Tibial artery (tissue), 4 donors: ENCODE results near the gene CRYGA.

Experiments
- DNase-seq, 2 donors: peaks; one replicate each; pipeline ENCODE4 v3.0.0-alpha.2; 2019
- H3K27ac ChIP-seq, 2 donors: fragments of 200-600 bp; sonication (generic) in 1 of 2; 1 replicate in 1 of 2; 2 replicates in 1 of 2; pipeline ENCODE4 v1.5.1; 2018 to 2019; ENCODE audit warnings: mild to moderate bottlenecking in 1 of 2
- H3K27me3 ChIP-seq, 2 donors: fragments of 200-600 bp; sonication (generic) in 1 of 2; one replicate each; pipeline versions ENCODE4 v1.5.1 to v1.6.0; 2016 to 2019
- H3K36me3 ChIP-seq, 3 donors: fragments of 200-600 bp; sonication (generic) in 2 of 3; one replicate each; pipeline ENCODE4 v1.5.1; 2016 to 2019; ENCODE audit warnings: mild to moderate bottlenecking in 2 of 3
- H3K4me1 ChIP-seq, 4 donors: fragments of 200-600 bp; sonication (generic) in 2 of 4; 1 replicate in 3 of 4; 2 replicates in 1 of 4; pipeline ENCODE4 v1.5.1; 2016 to 2019
- H3K4me3 ChIP-seq, 2 donors: fragments of 200-600 bp; sonication (generic) in 1 of 2; 1 replicate in 1 of 2; 2 replicates in 1 of 2; pipeline ENCODE4 v1.5.1; 2018 to 2019; ENCODE audit warnings: mild to moderate bottlenecking in 2 of 2
- H3K9me3 ChIP-seq, 3 donors: fragments of 200-600 bp; sonication (generic) in 1 of 3; one replicate each; pipeline ENCODE4 v1.5.1; 2016 to 2019
- CTCF ChIP-seq, 2 experiments: fragments of 200-600 bp in 1 of 2; fragments of 450-650 bp in 1 of 2; IDR thresholded peaks; one replicate each; pipeline ENCODE4 v1.5.1; 2017 to 2019; ENCODE audit warnings: antibody characterized with exemption in 2 of 2, mild to moderate bottlenecking in 1 of 2, moderate library complexity in 1 of 2
- intact Hi-C: fragments of 100-400 bp; cut with DNase I; formaldehyde crosslinking; loops from one replicate; pipeline ENCODE4 v1.15.0; 2023; ENCODE audit warnings: low total_unique reads

The CRYGA gene

GRCh38 chr2:208156439-208156838 is 7.0 kb downstream of the CRYGA start:
- H3K27me3 ChIP-seq, result no peaks in the 10 kb centered on the region
- no peak overlapping the region for H3K27ac ChIP-seq
- no peak for TF ChIP-seq CTCF (IDR thresholded peaks at IDR 0.05)
- intact Hi-C loops, result no loop called here
- H3K4me3 ChIP-seq, result no peak overlapping the region
- DNase-seq, result no peak
- H3K4me1 ChIP-seq, result no peaks in the 10 kb centered on the region
- H3K36me3 ChIP-seq, result no peaks in the 10 kb centered on the region
- no peaks in the 10 kb centered on the region for H3K9me3 ChIP-seq

- Histone ChIP-seq H3K9me3 (no peaks in the 10 kb centered on the region), H3K27ac (no peak overlapping the region), H3K36me3 (no peaks in the 10 kb centered on the region), H3K27me3 (no peaks in the 10 kb centered on the region), H3K4me3 (no peak overlapping the region), H3K4me1 (no peaks in the 10 kb centered on the region)
- no peak for DNase-seq
- intact Hi-C loops, result no loop called here
- TF ChIP-seq CTCF (IDR thresholded peaks at IDR 0.05), result no peak
Observed at GRCh38 chr2:208153156-208153555, 10.2 kb downstream of the CRYGA start.

GRCh38 chr2:208150956-208151355 is 12.4 kb downstream of the CRYGA start:
- H3K9me3 ChIP-seq, result no peaks in the 10 kb centered on the region
- no peak overlapping the region for H3K27ac ChIP-seq
- no peak for DNase-seq
- TF ChIP-seq CTCF (IDR thresholded peaks at IDR 0.05), result no peak
- H3K36me3 ChIP-seq, result no peaks in the 10 kb centered on the region
- no peaks in the 10 kb centered on the region for H3K4me1 ChIP-seq
- H3K4me3 ChIP-seq, result no peak overlapping the region
- intact Hi-C loops, result no loop called here
- H3K27me3 ChIP-seq, result no peaks in the 10 kb centered on the region

GRCh38 chr2:208150094-208150493 is 13.3 kb downstream of the CRYGA start:
- intact Hi-C loops, result no loop called here
- no peak overlapping the region for H3K27ac ChIP-seq
- DNase-seq, result no peak
- H3K27me3 ChIP-seq, result no peaks in the 10 kb centered on the region
- no peaks in the 10 kb centered on the region for H3K9me3 ChIP-seq
- no peak overlapping the region for H3K4me3 ChIP-seq
- no peaks in the 10 kb centered on the region for H3K36me3 ChIP-seq
- no peaks in the 10 kb centered on the region for H3K4me1 ChIP-seq
- TF ChIP-seq CTCF (IDR thresholded peaks at IDR 0.05), result no peak

- no peak for TF ChIP-seq CTCF (IDR thresholded peaks at IDR 0.05)
- Histone ChIP-seq H3K36me3 (no peaks in the 10 kb centered on the region), H3K4me3 (no peak overlapping the region), H3K27ac (no peak overlapping the region), H3K9me3 (no peaks in the 10 kb centered on the region), H3K27me3 (no peaks in the 10 kb centered on the region), H3K4me1 (no peaks in the 10 kb centered on the region)
- intact Hi-C loops, result no loop called here
- no peak for DNase-seq
Observed at GRCh38 chr2:208148803-208149202, 14.6 kb downstream of the CRYGA start.

- Histone ChIP-seq H3K36me3 (no peaks in the 10 kb centered on the region), H3K27me3 (no peaks in the 10 kb centered on the region), H3K9me3 (no peaks in the 10 kb centered on the region), H3K4me3 (no peak overlapping the region), H3K27ac (no peak overlapping the region), H3K4me1 (no peaks in the 10 kb centered on the region)
- no peak for DNase-seq
- intact Hi-C loops, result no loop called here
- no peak for TF ChIP-seq CTCF (IDR thresholded peaks at IDR 0.05)
Observed at GRCh38 chr2:208147759-208148158, 15.6 kb downstream of the CRYGA start.
